Activated naive CD4-positive, alpha-beta T cell treated with anti-CD3 and anti-CD28 coated beads, Interleukin-2, amount 50 U/mL, for 24 hours (primary cell): Measurements from ENCODE around the gene CFAP91.

Experiments used
- H3K27ac Mint-ChIP-seq: one replicate; pipeline ENCODE4 v1.8.0; 2021; ENCODE audit warnings: mild to moderate bottlenecking, mixed read lengths
- H3K27me3 Mint-ChIP-seq: one replicate; pipeline ENCODE4 v1.8.0; 2021; ENCODE audit warnings: mixed read lengths
- H3K36me3 Mint-ChIP-seq: one replicate; pipeline ENCODE4 v1.8.0; 2021; ENCODE audit warnings: mixed read lengths
- H3K4me1 Mint-ChIP-seq: one replicate; pipeline ENCODE4 v1.8.0; 2021; ENCODE audit warnings: mixed read lengths
- H3K4me3 Mint-ChIP-seq: one replicate; pipeline ENCODE4 v1.8.0; 2021; ENCODE audit warnings: mild to moderate bottlenecking, mixed read lengths
- H3K9me3 Mint-ChIP-seq: one replicate; pipeline ENCODE4 v1.8.0; 2021; ENCODE audit warnings: mixed read lengths

CFAP91 gene

GRCh38 chr3:119703820-119704531 is 1.2 kb downstream of the CFAP91 start:
- H3K4me3 Mint-ChIP-seq, result peak overlapping the region; percentile 74
- H3K36me3 Mint-ChIP-seq, result no peaks in the 10 kb centered on the region
- H3K4me1 Mint-ChIP-seq, result peaks cover 42% of the 10 kb centered on the region
- peaks cover 6% of the 10 kb centered on the region for H3K9me3 Mint-ChIP-seq
- peaks cover 2% of the 10 kb centered on the region for H3K27me3 Mint-ChIP-seq
- peak overlapping the region; percentile 70 for H3K27ac Mint-ChIP-seq

- Mint-ChIP-seq H3K36me3 (no peaks in the 10 kb centered on the region), H3K4me3 (no peak overlapping the region), H3K4me1 (no peaks in the 10 kb centered on the region), H3K9me3 (no peaks in the 10 kb centered on the region), H3K27me3 (no peaks in the 10 kb centered on the region), H3K27ac (no peak overlapping the region)
Observed at GRCh38 chr3:119715105-119715504, 12.3 kb downstream of the CFAP91 start.

- Mint-ChIP-seq H3K4me3 (no peak overlapping the region), H3K27ac (no peak overlapping the region), H3K27me3 (no peaks in the 10 kb centered on the region), H3K9me3 (no peaks in the 10 kb centered on the region), H3K4me1 (no peaks in the 10 kb centered on the region), H3K36me3 (no peaks in the 10 kb centered on the region)
Observed at GRCh38 chr3:119716998-119717397, 14.2 kb downstream of the CFAP91 start.

GRCh38 chr3:119717520-119717919 is 14.7 kb downstream of the CFAP91 start:
- H3K4me3 Mint-ChIP-seq, result no peak overlapping the region
- H3K9me3 Mint-ChIP-seq, result no peaks in the 10 kb centered on the region
- H3K27ac Mint-ChIP-seq, result no peak overlapping the region
- no peaks in the 10 kb centered on the region for H3K36me3 Mint-ChIP-seq
- H3K4me1 Mint-ChIP-seq, result no peaks in the 10 kb centered on the region
- H3K27me3 Mint-ChIP-seq, result no peaks in the 10 kb centered on the region

GRCh38 chr3:119723022-119723421 is 20.2 kb downstream of the CFAP91 start:
- no peak overlapping the region for H3K4me3 Mint-ChIP-seq
- no peaks in the 10 kb centered on the region for H3K4me1 Mint-ChIP-seq
- H3K27ac Mint-ChIP-seq, result no peak overlapping the region
- H3K36me3 Mint-ChIP-seq, result no peaks in the 10 kb centered on the region
- H3K27me3 Mint-ChIP-seq, result no peaks in the 10 kb centered on the region
- no peaks in the 10 kb centered on the region for H3K9me3 Mint-ChIP-seq

- Mint-ChIP-seq H3K27me3 (no peaks in the 10 kb centered on the region), H3K9me3 (no peaks in the 10 kb centered on the region), H3K4me3 (no peak overlapping the region), H3K36me3 (no peaks in the 10 kb centered on the region), H3K27ac (no peak overlapping the region), H3K4me1 (no peaks in the 10 kb centered on the region)
Observed at GRCh38 chr3:119726909-119727308, 24.1 kb downstream of the CFAP91 start.

- H3K27me3 Mint-ChIP-seq, result no peaks in the 10 kb centered on the region
- no peaks in the 10 kb centered on the region for H3K4me1 Mint-ChIP-seq
- no peaks in the 10 kb centered on the region for H3K36me3 Mint-ChIP-seq
- no peak overlapping the region for H3K27ac Mint-ChIP-seq
- no peak overlapping the region for H3K4me3 Mint-ChIP-seq
- no peaks in the 10 kb centered on the region for H3K9me3 Mint-ChIP-seq
Observed at GRCh38 chr3:119729996-119730395, 27.2 kb downstream of the CFAP91 start.

- H3K4me3 Mint-ChIP-seq, result no peak overlapping the region
- no peaks in the 10 kb centered on the region for H3K9me3 Mint-ChIP-seq
- H3K36me3 Mint-ChIP-seq, result no peaks in the 10 kb centered on the region
- H3K27ac Mint-ChIP-seq, result no peak overlapping the region
- no peaks in the 10 kb centered on the region for H3K4me1 Mint-ChIP-seq
- H3K27me3 Mint-ChIP-seq, result no peaks in the 10 kb centered on the region
Observed at GRCh38 chr3:119731560-119732343, 28.9 kb downstream of the CFAP91 start.

- Mint-ChIP-seq H3K27me3 (no peaks in the 10 kb centered on the region), H3K9me3 (no peaks in the 10 kb centered on the region), H3K36me3 (no peaks in the 10 kb centered on the region), H3K4me1 (no peaks in the 10 kb centered on the region), H3K4me3 (no peak overlapping the region), H3K27ac (no peak overlapping the region)
Observed at GRCh38 chr3:119733812-119734211, 31.0 kb downstream of the CFAP91 start.

GRCh38 chr3:119738741-119739140 is 35.9 kb downstream of the CFAP91 start:
- H3K4me3 Mint-ChIP-seq, result no peak overlapping the region
- H3K27ac Mint-ChIP-seq, result no peak overlapping the region
- H3K27me3 Mint-ChIP-seq, result peaks cover 10% of the 10 kb centered on the region
- no peaks in the 10 kb centered on the region for H3K4me1 Mint-ChIP-seq
- no peaks in the 10 kb centered on the region for H3K36me3 Mint-ChIP-seq
- H3K9me3 Mint-ChIP-seq, result no peaks in the 10 kb centered on the region

- peaks cover 19% of the 10 kb centered on the region for H3K27me3 Mint-ChIP-seq
Observed at GRCh38 chr3:119741657-119742590, 39.1 kb downstream of the CFAP91 start.

GRCh38 chr3:119743921-119744320 is 41.1 kb downstream of the CFAP91 start:
- no peak overlapping the region for H3K4me3 Mint-ChIP-seq
- no peaks in the 10 kb centered on the region for H3K9me3 Mint-ChIP-seq
- no peak overlapping the region for H3K27ac Mint-ChIP-seq
- no peaks in the 10 kb centered on the region for H3K36me3 Mint-ChIP-seq
- no peaks in the 10 kb centered on the region for H3K4me1 Mint-ChIP-seq
- peaks cover 24% of the 10 kb centered on the region for H3K27me3 Mint-ChIP-seq

More at GRCh38 chr3:119741657-119742590, 39.1 kb downstream of the CFAP91 start:
- Mint-ChIP-seq H3K27ac (no peak overlapping the region), H3K4me1 (no peaks in the 10 kb centered on the region), H3K9me3 (no peaks in the 10 kb centered on the region), H3K36me3 (no peaks in the 10 kb centered on the region), H3K4me3 (no peak overlapping the region)

- peaks cover 26% of the 10 kb centered on the region for H3K27me3 Mint-ChIP-seq
Observed at GRCh38 chr3:119745942-119746341, 43.1 kb downstream of the CFAP91 start.

GRCh38 chr3:119746423-119746822 is 43.6 kb downstream of the CFAP91 start:
- Mint-ChIP-seq H3K4me1 (no peaks in the 10 kb centered on the region), H3K27me3 (peaks cover 26% of the 10 kb centered on the region), H3K9me3 (no peaks in the 10 kb centered on the region), H3K27ac (no peak overlapping the region), H3K4me3 (no peak overlapping the region), H3K36me3 (no peaks in the 10 kb centered on the region)

More at GRCh38 chr3:119745942-119746341, 43.1 kb downstream of the CFAP91 start:
- Mint-ChIP-seq H3K4me1 (no peaks in the 10 kb centered on the region), H3K36me3 (no peaks in the 10 kb centered on the region), H3K4me3 (no peak overlapping the region), H3K27ac (no peak overlapping the region), H3K9me3 (no peaks in the 10 kb centered on the region)

- Mint-ChIP-seq H3K9me3 (no peaks in the 10 kb centered on the region), H3K36me3 (no peaks in the 10 kb centered on the region), H3K27ac (no peak overlapping the region), H3K4me3 (no peak overlapping the region), H3K4me1 (no peaks in the 10 kb centered on the region), H3K27me3 (peaks cover 22% of the 10 kb centered on the region)
Observed at GRCh38 chr3:119747357-119747756, 44.5 kb downstream of the CFAP91 start.
